ENCODE results near the gene FAM174B. TPM values are rescaled to one million over a fixed set of nuclear protein-coding genes. Genes with fewer than 3 reads are reported as not detected.

FAM174B gene
- total and polyA plus RNA-seq, 11 donors, result 6.8 to 22.2 (median 12.1) TPM

DNA sequence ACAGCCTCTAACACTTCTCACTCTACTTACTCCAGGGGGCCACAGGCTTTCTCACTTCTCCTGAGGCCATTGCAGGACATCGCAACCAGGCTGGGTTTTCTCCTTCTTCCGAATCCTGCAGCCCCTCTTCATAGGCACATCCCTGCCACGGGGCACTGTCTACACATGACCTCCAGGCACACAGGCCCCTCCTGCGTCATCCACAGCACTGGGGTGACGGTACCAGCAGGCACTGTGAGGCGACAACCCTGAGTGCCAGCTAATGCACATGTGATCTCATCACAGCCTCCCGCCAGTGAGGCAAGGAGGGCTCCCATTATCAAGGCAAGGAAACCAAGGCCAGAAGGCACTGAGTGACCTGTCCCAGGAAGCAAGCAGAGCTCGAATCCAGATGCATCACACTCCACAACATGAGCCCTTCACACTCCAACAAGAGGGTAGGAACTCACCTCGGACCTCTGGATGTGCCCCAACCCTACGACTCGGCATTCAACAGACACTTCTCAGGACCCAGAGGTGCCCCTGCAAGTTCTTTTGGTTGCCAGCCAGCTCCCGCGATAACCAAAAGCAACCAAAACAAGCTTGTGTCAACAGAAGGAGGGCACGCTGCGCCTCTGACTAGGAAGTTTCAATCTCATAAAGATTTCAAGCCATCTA is 16.7 kb downstream of the FAM174B start:
- no peaks in the 10 kb centered on the region for H3K27me3 ChIP-seq
- no peak for TF ChIP-seq POLR2A (IDR thresholded peaks at IDR 0.05)
- TF ChIP-seq, protein P1, sequence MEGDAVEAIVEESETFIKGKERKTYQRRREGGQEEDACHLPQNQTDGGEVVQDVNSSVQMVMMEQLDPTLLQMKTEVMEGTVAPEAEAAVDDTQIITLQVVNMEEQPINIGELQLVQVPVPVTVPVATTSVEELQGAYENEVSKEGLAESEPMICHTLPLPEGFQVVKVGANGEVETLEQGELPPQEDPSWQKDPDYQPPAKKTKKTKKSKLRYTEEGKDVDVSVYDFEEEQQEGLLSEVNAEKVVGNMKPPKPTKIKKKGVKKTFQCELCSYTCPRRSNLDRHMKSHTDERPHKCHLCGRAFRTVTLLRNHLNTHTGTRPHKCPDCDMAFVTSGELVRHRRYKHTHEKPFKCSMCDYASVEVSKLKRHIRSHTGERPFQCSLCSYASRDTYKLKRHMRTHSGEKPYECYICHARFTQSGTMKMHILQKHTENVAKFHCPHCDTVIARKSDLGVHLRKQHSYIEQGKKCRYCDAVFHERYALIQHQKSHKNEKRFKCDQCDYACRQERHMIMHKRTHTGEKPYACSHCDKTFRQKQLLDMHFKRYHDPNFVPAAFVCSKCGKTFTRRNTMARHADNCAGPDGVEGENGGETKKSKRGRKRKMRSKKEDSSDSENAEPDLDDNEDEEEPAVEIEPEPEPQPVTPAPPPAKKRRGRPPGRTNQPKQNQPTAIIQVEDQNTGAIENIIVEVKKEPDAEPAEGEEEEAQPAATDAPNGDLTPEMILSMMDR (IDR thresholded peaks at IDR 0.05), result no peak
- peaks cover 0 to 33% (median 2%) of the 10 kb centered on the region in 12 donors for H3K9me3 ChIP-seq
- peak overlapping the region in 1 of 12 donors; percentile 45 for H3K27ac ChIP-seq
- intact Hi-C loops (cut with DNase I), result no loop called here
- 81 to 91% (median 85%) methylated on average over 15 of the region's 15 CpGs for WGBS, 4 donors
- H3K36me3 ChIP-seq, result no peaks in the 10 kb centered on the region
- no peak overlapping the region for H3K4me3 ChIP-seq
- peaks cover 0 to 47% (median 5%) of the 10 kb centered on the region in 12 donors for H3K4me1 ChIP-seq
- ATAC-seq (peak in 2 of 4 donors; percentile 18 to 29), DNase-seq (no peak)

DNA sequence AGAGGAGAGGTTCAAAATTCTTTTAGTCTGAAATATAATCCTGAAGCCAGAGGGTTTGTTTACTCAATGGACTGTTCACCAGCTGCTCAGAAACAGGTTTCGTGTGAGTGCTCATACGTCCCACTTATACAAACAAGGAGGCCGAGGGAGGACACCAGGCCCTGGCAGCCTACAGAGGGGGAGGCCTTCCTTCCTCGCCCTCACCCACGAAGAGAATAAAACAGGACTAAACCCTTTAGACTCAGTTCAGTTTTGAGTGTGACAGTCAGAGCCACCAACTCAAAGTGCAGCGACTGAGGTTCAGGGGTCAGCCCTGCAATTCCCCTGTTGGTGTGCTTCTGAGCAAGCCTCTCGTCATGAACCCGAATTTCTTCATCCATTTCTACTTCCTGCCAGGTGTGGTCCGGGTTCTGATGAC is 17.3 kb downstream of the FAM174B start:
- H3K36me3 ChIP-seq, result no peaks in the 10 kb centered on the region
- peak in 2 of 4 donors; percentile 34 to 58 for ATAC-seq
- WGBS, 4 donors, result 46 to 63% (median 58%) methylated on average over 9 of the region's 9 CpGs
- H3K27ac ChIP-seq, result peak overlapping the region in 1 of 12 donors; percentile 45
- peaks cover 0 to 52% (median 5%) of the 10 kb centered on the region in 12 donors for H3K4me1 ChIP-seq
- intact Hi-C loops (cut with DNase I), result no loop called here
- no peak for TF ChIP-seq POLR2A (IDR thresholded peaks at IDR 0.05)
- H3K27me3 ChIP-seq, result no peaks in the 10 kb centered on the region
- DNase-seq, result no peak
- peaks cover 0 to 33% (median 2%) of the 10 kb centered on the region in 12 donors for H3K9me3 ChIP-seq
- no peak overlapping the region for H3K4me3 ChIP-seq

DNA sequence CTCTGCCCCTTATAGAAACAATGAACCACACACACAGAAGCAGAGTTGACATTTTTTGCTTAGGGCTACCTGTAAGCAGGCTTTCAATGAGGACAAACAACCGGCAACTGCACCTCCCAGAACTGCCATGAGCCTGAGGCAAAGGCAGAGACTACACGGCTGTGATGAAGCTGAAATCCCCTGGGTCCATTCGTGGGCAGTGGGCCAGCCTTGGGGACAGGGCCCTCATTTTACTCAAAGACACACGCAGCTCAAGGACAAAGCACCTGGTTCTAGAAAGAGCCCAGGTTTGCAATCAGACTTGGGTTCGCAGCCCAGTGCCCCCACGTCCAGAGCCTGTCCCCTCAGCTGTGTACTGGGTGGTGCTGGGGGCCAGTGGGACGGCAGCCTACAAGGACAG is 17.9 kb downstream of the FAM174B start:
- Histone ChIP-seq H3K27ac (peak overlapping the region in 1 of 12 donors; percentile 45), H3K9me3 (peaks cover 0 to 30% (median 2%) of the 10 kb centered on the region in 12 donors), H3K4me3 (no peak overlapping the region), H3K36me3 (no peaks in the 10 kb centered on the region), H3K4me1 (peaks cover 0 to 54% (median 5%) of the 10 kb centered on the region in 12 donors), H3K27me3 (no peaks in the 10 kb centered on the region)
- DNase-seq (peak in 1 of 5 donors; percentile 32), ATAC-seq (no peak)
- TF ChIP-seq, protein P1 (IDR thresholded peaks at IDR 0.05), result no peak
- intact Hi-C loops (cut with DNase I), result no loop called here
- 76 to 83% (median 79%) methylated on average over 6 to 7 of the region's 7 CpGs for WGBS, 4 donors

GRCh38 chr15:92636908-92637481 is 18.6 kb downstream of the FAM174B start:
- ATAC-seq (peak in 3 of 4 donors; percentile 19 to 54 (median 38)), DNase-seq (no peak)
- no peaks in the 10 kb centered on the region for H3K36me3 ChIP-seq
- peaks cover 0 to 24% (median 2%) of the 10 kb centered on the region in 12 donors for H3K9me3 ChIP-seq
- WGBS, 4 donors, result 89 to 98% (median 92%) methylated on average over 5 to 6 of the region's 6 CpGs
- intact Hi-C loops (cut with DNase I), result no loop called here
- H3K4me3 ChIP-seq, result no peak overlapping the region
- no peaks in the 10 kb centered on the region for H3K27me3 ChIP-seq
- H3K27ac ChIP-seq, result peak overlapping the region in 1 of 12 donors; percentile 45
- TF ChIP-seq POLR2A (IDR thresholded peaks at IDR 0.05), result no peak
- TF ChIP-seq, protein P1 (IDR thresholded peaks at IDR 0.05), result no peak
- H3K4me1 ChIP-seq, result peaks cover 0 to 54% (median 5%) of the 10 kb centered on the region in 12 donors

Measured in heart left ventricle (tissue), 16 donors.